ENCODE data around the gene TM4SF18. TPM values are rescaled to one million over a fixed set of nuclear protein-coding genes. Genes with fewer than 3 reads are reported as not detected.

The TM4SF18 gene
- total and polyA plus RNA-seq, 4 experiments from 2014 or later = not detected

DNA sequence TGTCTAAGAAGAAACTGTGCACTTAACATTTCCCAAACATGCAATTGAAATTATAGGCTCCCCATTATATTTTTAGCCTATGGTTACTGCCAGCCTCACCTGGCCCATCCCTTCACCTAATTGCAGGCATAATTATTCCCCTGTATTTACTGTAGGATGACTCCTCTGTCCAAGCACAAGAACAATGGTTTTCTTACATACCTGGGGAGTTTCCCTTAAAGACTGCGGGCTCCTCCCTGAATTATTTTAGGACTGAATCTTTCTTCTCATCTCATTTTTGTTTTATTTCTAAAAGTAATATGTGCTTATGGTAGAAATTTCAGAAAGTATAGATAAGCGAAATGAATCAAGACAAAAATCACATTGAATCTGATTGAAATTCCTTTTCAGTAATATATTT is 32.6 kb upstream of the TM4SF18 start:
- CTCF ChIA-PET (ENCODE audit: partially characterized antibody) = no interaction called here
- POLR2A ChIA-PET (ENCODE audit: partially characterized antibody) = no interaction called here
- no peak for DNase-seq

DNA sequence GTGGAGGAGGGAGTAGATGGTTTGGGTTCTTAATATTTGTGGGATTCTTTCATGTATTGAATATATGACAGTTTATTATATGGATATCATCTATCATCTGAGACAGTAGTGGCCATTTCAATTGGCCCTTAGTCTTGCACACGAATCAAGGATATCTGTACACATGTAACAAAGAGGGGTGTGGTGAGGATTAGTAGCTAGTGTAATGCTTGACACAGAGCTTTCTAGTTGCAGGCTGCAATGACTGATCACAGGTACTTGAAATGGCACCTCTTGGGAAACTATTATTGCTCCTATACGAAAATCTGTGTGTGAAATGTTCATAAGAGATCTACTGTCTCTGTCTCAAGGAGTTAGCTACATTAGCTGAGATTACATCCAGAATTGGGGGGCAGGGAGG is 31.2 kb upstream of the TM4SF18 start:
- no peaks in the 10 kb centered on the region for H3K27me3 ChIP-seq (ENCODE audit: insufficient read depth, low read length)
- intact Hi-C loops (cut with micrococcal nuclease) = no loop called here
- Mint-ChIP-seq H3K27me3 (peaks cover 2 to 10% of the 10 kb centered on the region in 2 donors), H3K9me3 (no peaks in the 10 kb centered on the region), H3K27ac (no peak overlapping the region), H3K36me3 (no peaks in the 10 kb centered on the region), H3K4me3 (no peak overlapping the region), H3K4me1 (no peaks in the 10 kb centered on the region)
- no peak overlapping the region for H3K4me3 ChIP-seq (ENCODE audit: low read length in 2 of 2)
- H3K27ac ChIP-seq (ENCODE audit: low read depth, low read length) = no peak overlapping the region
- CTCF ChIA-PET (ENCODE audit: partially characterized antibody) = interaction anchor here (1.3 kb wide), 2 partner anchors 9 to 14 kb away, joined by 3 read pairs; no protein-coding TSS in a partner anchor
- H3K36me3 ChIP-seq (ENCODE audit: insufficient read depth, low read length) = no peaks in the 10 kb centered on the region
- no peaks in the 10 kb centered on the region for H3K4me1 ChIP-seq (ENCODE audit: insufficient read depth, low read length)
- H3K9me3 ChIP-seq (ENCODE audit: control insufficient read depth in 1 of 2, low read length in 2 of 2) = no peaks in the 10 kb centered on the region
- POLR2A ChIA-PET (ENCODE audit: partially characterized antibody) = no interaction called here
- no peak for DNase-seq

More for the DNA sequence above, 32.6 kb upstream of the TM4SF18 start:
- no peaks in the 10 kb centered on the region for H3K36me3 Mint-ChIP-seq
- H3K4me1 Mint-ChIP-seq = no peaks in the 10 kb centered on the region
- Histone ChIP-seq H3K4me3 (ENCODE audit: low read length in 2 of 2) (no peak overlapping the region), H3K36me3 (ENCODE audit: insufficient read depth, low read length) (no peaks in the 10 kb centered on the region), H3K4me1 (ENCODE audit: insufficient read depth, low read length) (no peaks in the 10 kb centered on the region), H3K9me3 (ENCODE audit: control insufficient read depth in 1 of 2, low read length in 2 of 2) (no peaks in the 10 kb centered on the region), H3K27me3 (ENCODE audit: insufficient read depth, low read length) (no peaks in the 10 kb centered on the region), H3K27ac (ENCODE audit: low read depth, low read length) (no peak overlapping the region)
- H3K27me3 Mint-ChIP-seq = peaks cover 0 to 10% of the 10 kb centered on the region in 2 donors
- H3K9me3 Mint-ChIP-seq = no peaks in the 10 kb centered on the region
- intact Hi-C loops (cut with micrococcal nuclease) = no loop called here
- H3K27ac Mint-ChIP-seq = no peak overlapping the region
- H3K4me3 Mint-ChIP-seq = no peak overlapping the region

DNA sequence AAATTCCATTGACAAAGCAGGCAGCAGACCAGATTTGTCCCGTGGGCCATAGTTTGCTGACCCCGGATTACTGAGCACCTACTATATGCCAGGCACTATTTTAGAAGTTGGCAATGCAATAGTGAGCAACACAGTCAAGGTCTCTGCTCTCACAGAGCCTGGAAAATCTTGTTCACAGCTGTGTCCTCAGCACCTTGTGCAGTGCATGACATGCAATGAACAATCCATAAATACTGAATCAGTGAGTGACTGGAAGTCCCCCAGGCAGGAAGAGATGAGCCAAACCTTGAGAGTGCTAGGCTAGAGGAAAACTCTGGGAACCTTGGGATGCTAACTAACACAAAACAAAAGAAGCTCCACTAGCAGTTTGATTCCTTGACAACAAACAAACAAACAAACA is 29.6 kb upstream of the TM4SF18 start:
- H3K27ac ChIP-seq (ENCODE audit: low read depth, low read length) = no peak overlapping the region
- no peaks in the 10 kb centered on the region for H3K36me3 Mint-ChIP-seq
- no peaks in the 10 kb centered on the region for H3K9me3 Mint-ChIP-seq
- no peaks in the 10 kb centered on the region for H3K36me3 ChIP-seq (ENCODE audit: insufficient read depth, low read length)
- no peak overlapping the region for H3K4me3 Mint-ChIP-seq
- H3K27me3 Mint-ChIP-seq = peaks cover 3 to 10% of the 10 kb centered on the region in 2 donors
- no peak overlapping the region for H3K4me3 ChIP-seq (ENCODE audit: low read length in 2 of 2)
- no peak overlapping the region for H3K27ac Mint-ChIP-seq
- intact Hi-C loops (cut with micrococcal nuclease) = no loop called here
- CTCF ChIA-PET (ENCODE audit: partially characterized antibody) = interaction anchor here (1.6 kb wide), 1 partner anchor 10 kb away, joined by 5 read pairs; no protein-coding TSS in a partner anchor
- POLR2A ChIA-PET (ENCODE audit: partially characterized antibody) = no interaction called here
- no peaks in the 10 kb centered on the region for H3K4me1 ChIP-seq (ENCODE audit: insufficient read depth, low read length)
- no peaks in the 10 kb centered on the region for H3K9me3 ChIP-seq (ENCODE audit: control insufficient read depth in 1 of 2, low read length in 2 of 2)
- H3K4me1 Mint-ChIP-seq = no peaks in the 10 kb centered on the region
- no peak for DNase-seq
- H3K27me3 ChIP-seq (ENCODE audit: insufficient read depth, low read length) = no peaks in the 10 kb centered on the region

GRCh38 chr3:149362366-149362765 is 28.9 kb upstream of the TM4SF18 start:
- no peaks in the 10 kb centered on the region for H3K4me1 Mint-ChIP-seq

GRCh38 chr3:149356630-149357029 is 23.2 kb upstream of the TM4SF18 start:
- H3K4me1 ChIP-seq (ENCODE audit: insufficient read depth, low read length) = no peaks in the 10 kb centered on the region
- H3K27me3 Mint-ChIP-seq = peaks cover 9% of the 10 kb centered on the region in 2 donors
- POLR2A ChIA-PET (ENCODE audit: partially characterized antibody) = no interaction called here
- H3K4me3 ChIP-seq (ENCODE audit: low read length in 2 of 2) = no peak overlapping the region
- no peaks in the 10 kb centered on the region for H3K27me3 ChIP-seq (ENCODE audit: insufficient read depth, low read length)
- H3K9me3 Mint-ChIP-seq = peaks cover 0 to 1% (median 0%) of the 10 kb centered on the region in 8 donors
- no peaks in the 10 kb centered on the region for H3K9me3 ChIP-seq (ENCODE audit: control insufficient read depth in 1 of 2, low read length in 2 of 2)
- intact Hi-C loops (cut with micrococcal nuclease) = no loop called here
- H3K27ac Mint-ChIP-seq = no peak overlapping the region
- no peaks in the 10 kb centered on the region for H3K36me3 Mint-ChIP-seq
- no peak overlapping the region for H3K27ac ChIP-seq (ENCODE audit: low read depth, low read length)
- no peaks in the 10 kb centered on the region for H3K4me1 Mint-ChIP-seq
- CTCF ChIA-PET (ENCODE audit: partially characterized antibody) = interaction anchor here (0.6 to 1.6 kb wide), 5 partner anchors 8 to 499 kb away, joined by 3 to 4 read pairs (median 3); no protein-coding TSS in a partner anchor
- H3K4me3 Mint-ChIP-seq = no peak overlapping the region
- DNase-seq = no peak
- H3K36me3 ChIP-seq (ENCODE audit: insufficient read depth, low read length) = no peaks in the 10 kb centered on the region

More at GRCh38 chr3:149362366-149362765, 28.9 kb upstream of the TM4SF18 start:
- ChIA-PET CTCF (ENCODE audit: partially characterized antibody) (no interaction called here), POLR2A (ENCODE audit: partially characterized antibody) (no interaction called here)
- H3K36me3 ChIP-seq (ENCODE audit: insufficient read depth, low read length) = no peaks in the 10 kb centered on the region
- peaks cover 3 to 13% of the 10 kb centered on the region in 2 donors for H3K27me3 Mint-ChIP-seq
- no peak overlapping the region for H3K27ac Mint-ChIP-seq
- H3K9me3 ChIP-seq (ENCODE audit: control insufficient read depth in 1 of 2, low read length in 2 of 2) = no peaks in the 10 kb centered on the region
- H3K27ac ChIP-seq (ENCODE audit: low read depth, low read length) = no peak overlapping the region
- H3K36me3 Mint-ChIP-seq = no peaks in the 10 kb centered on the region
- no peaks in the 10 kb centered on the region for H3K9me3 Mint-ChIP-seq
- no peaks in the 10 kb centered on the region for H3K27me3 ChIP-seq (ENCODE audit: insufficient read depth, low read length)
- no peak overlapping the region for H3K4me3 Mint-ChIP-seq
- no peak for DNase-seq
- H3K4me1 ChIP-seq (ENCODE audit: insufficient read depth, low read length) = no peaks in the 10 kb centered on the region
- H3K4me3 ChIP-seq (ENCODE audit: low read length in 2 of 2) = no peak overlapping the region
- intact Hi-C loops (cut with micrococcal nuclease) = no loop called here

DNA sequence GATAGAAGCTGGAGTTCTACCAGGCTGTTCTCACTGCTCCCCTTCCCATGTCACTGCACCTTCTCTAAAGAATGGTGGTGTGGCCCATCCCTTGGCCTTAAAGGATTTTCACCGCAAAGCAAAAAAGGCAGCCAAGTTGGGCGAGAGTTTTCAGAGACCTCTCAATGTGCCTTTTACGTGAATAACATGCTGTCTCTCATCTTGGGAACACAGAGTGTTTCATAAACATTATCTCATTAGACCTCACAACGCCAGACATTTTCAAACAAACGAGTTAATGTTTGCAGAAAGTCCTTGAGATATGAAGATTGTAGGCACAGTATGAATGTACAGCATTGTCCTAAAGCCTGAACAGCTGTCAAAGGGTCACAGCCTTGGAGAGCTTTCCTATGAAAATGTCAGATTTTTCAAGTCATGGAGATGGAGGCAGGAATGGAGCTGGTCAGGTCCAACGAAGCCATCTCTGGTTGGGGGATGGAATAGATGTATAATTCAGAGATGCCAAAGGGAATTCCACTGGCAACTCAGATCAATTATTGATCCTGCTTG is 22.7 kb upstream of the TM4SF18 start:
- peaks cover 4 to 11% of the 10 kb centered on the region in 2 donors for H3K27me3 Mint-ChIP-seq
- H3K36me3 Mint-ChIP-seq = no peaks in the 10 kb centered on the region
- no peaks in the 10 kb centered on the region for H3K4me1 ChIP-seq (ENCODE audit: insufficient read depth, low read length)
- POLR2A ChIA-PET (ENCODE audit: partially characterized antibody) = no interaction called here
- H3K27me3 ChIP-seq (ENCODE audit: insufficient read depth, low read length) = no peaks in the 10 kb centered on the region
- intact Hi-C loops (cut with micrococcal nuclease) = no loop called here
- no peak overlapping the region for H3K4me3 Mint-ChIP-seq
- H3K27ac Mint-ChIP-seq = no peak overlapping the region
- no peaks in the 10 kb centered on the region for H3K4me1 Mint-ChIP-seq
- H3K36me3 ChIP-seq (ENCODE audit: insufficient read depth, low read length) = no peaks in the 10 kb centered on the region
- no peaks in the 10 kb centered on the region for H3K9me3 ChIP-seq (ENCODE audit: control insufficient read depth in 1 of 2, low read length in 2 of 2)
- no peak for DNase-seq
- no peak overlapping the region for H3K27ac ChIP-seq (ENCODE audit: low read depth, low read length)
- H3K9me3 Mint-ChIP-seq = peaks cover 0 to 1% (median 0%) of the 10 kb centered on the region in 8 donors
- no peak overlapping the region for H3K4me3 ChIP-seq (ENCODE audit: low read length in 2 of 2)
- CTCF ChIA-PET (ENCODE audit: partially characterized antibody) = interaction anchor here (0.6 to 1.6 kb wide), 4 partner anchors 8 to 498 kb away, joined by 3 to 4 read pairs (median 3); no protein-coding TSS in a partner anchor

- Histone ChIP-seq H3K27me3 (ENCODE audit: insufficient read depth, low read length) (no peaks in the 10 kb centered on the region), H3K4me1 (ENCODE audit: insufficient read depth, low read length) (no peaks in the 10 kb centered on the region), H3K4me3 (ENCODE audit: low read length in 2 of 2) (no peak overlapping the region), H3K9me3 (ENCODE audit: control insufficient read depth in 1 of 2, low read length in 2 of 2) (no peaks in the 10 kb centered on the region), H3K27ac (ENCODE audit: low read depth, low read length) (no peak overlapping the region), H3K36me3 (ENCODE audit: insufficient read depth, low read length) (no peaks in the 10 kb centered on the region)
- H3K9me3 Mint-ChIP-seq = peaks cover 0 to 1% (median 0%) of the 10 kb centered on the region in 8 donors
- no peaks in the 10 kb centered on the region for H3K4me1 Mint-ChIP-seq
- CTCF ChIA-PET (ENCODE audit: partially characterized antibody) = interaction anchor here (1.2 to 2.7 kb wide), 4 partner anchors 10 to 173 kb away, joined by 3 to 7 read pairs (median 6); no protein-coding TSS in a partner anchor
- no peak overlapping the region for H3K27ac Mint-ChIP-seq
- H3K4me3 Mint-ChIP-seq = no peak overlapping the region
- peaks cover 11 to 13% of the 10 kb centered on the region in 2 donors for H3K27me3 Mint-ChIP-seq
- no peak for DNase-seq
- POLR2A ChIA-PET (ENCODE audit: partially characterized antibody) = no interaction called here
- intact Hi-C loops (cut with micrococcal nuclease) = no loop called here
- H3K36me3 Mint-ChIP-seq = no peaks in the 10 kb centered on the region
Observed at GRCh38 chr3:149353581-149354184, 20.2 kb upstream of the TM4SF18 start.

Measured in CD4-positive, alpha-beta memory T cell (primary cell).